Measurements from ENCODE around the gene ADGRE2. TPM values are rescaled to one million over a fixed set of nuclear protein-coding genes. Genes with fewer than 3 reads are reported as not detected.
"Not testable (repeated sequence)": the region's sequence is repeated elsewhere in the genome, so short reads cannot be mapped to it uniquely, and the experiment has no call there.

The ADGRE2 gene
- total RNA-seq, 2 experiments from 2014 or later, result 0.11 TPM; not detected in 1

GRCh38 chr19:14774373-14774772 lies 4.0 kb downstream of the ADGRE2 start:
- POLR2A ChIA-PET, result no interaction called here
- CTCF ChIA-PET (ENCODE audit: unreplicated experiment), result no interaction called here
- BruUV-seq (replicated peaks), result no TSS peak

GRCh38 chr19:14773722-14774121 lies 4.6 kb downstream of the ADGRE2 start:
- POLR2A ChIA-PET, result interaction anchor here (0.6 kb wide), 1 partner anchor 101 kb away, joined by 4 read pairs; no protein-coding TSS in a partner anchor

More at GRCh38 chr19:14774373-14774772, 4.0 kb downstream of the ADGRE2 start:
- H3K4me3 ChIP-seq (ENCODE audit: low read depth, low read length, poor library complexity, severe bottlenecking), result no peak overlapping the region
- no peaks in the 10 kb centered on the region for H3K36me3 ChIP-seq (ENCODE audit: insufficient read depth, low read length)
- H3K9me3 ChIP-seq (ENCODE audit: low read length), result no peaks in the 10 kb centered on the region
- H3K4me1 ChIP-seq (ENCODE audit: insufficient read depth, low read length, poor library complexity, severe bottlenecking), result peaks cover 5% of the 10 kb centered on the region
- no peak overlapping the region for H3K4me2 ChIP-seq (ENCODE audit: low read length)
- H4K20me1 ChIP-seq (ENCODE audit: insufficient read depth, low read length), result no peaks in the 10 kb centered on the region
- no peak overlapping the region for H3K27ac ChIP-seq (ENCODE audit: low read depth, low read length, poor library complexity, severe bottlenecking)
- TF ChIP-seq EZH2phosphoT487 (IDR thresholded peaks at IDR 0.05; ENCODE audit: borderline replicate concordance, low read depth, low read length) (no peak), CTCF (conservative IDR thresholded peaks at IDR 0.05; ENCODE audit: low read length) (no peak)
- no peak for DNase-seq (ENCODE audit: low spot score)
- intact Hi-C loops (cut with micrococcal nuclease; ENCODE audit: unreplicated experiment), result no loop called here
- no peak overlapping the region for H2AFZ ChIP-seq (ENCODE audit: low read length)
- H3K79me2 ChIP-seq (ENCODE audit: insufficient read depth, low read depth, low read length), result no peaks in the 10 kb centered on the region
- no peaks in the 10 kb centered on the region for H3K9me2 ChIP-seq (ENCODE audit: insufficient read depth, low read length)

GRCh38 chr19:14772995-14773394 lies 5.4 kb downstream of the ADGRE2 start:
- Histone ChIP-seq H4K20me1 (ENCODE audit: insufficient read depth, low read length) (no peaks in the 10 kb centered on the region), H2AFZ (ENCODE audit: low read length) (no peak overlapping the region), H3K4me1 (ENCODE audit: insufficient read depth, low read length, poor library complexity, severe bottlenecking) (peaks cover 5% of the 10 kb centered on the region), H3K79me2 (ENCODE audit: insufficient read depth, low read depth, low read length) (no peaks in the 10 kb centered on the region), H3K9me2 (ENCODE audit: insufficient read depth, low read length) (no peaks in the 10 kb centered on the region), H3K27ac (ENCODE audit: low read depth, low read length, poor library complexity, severe bottlenecking) (no peak overlapping the region), H3K36me3 (ENCODE audit: insufficient read depth, low read length) (no peaks in the 10 kb centered on the region), H3K9me3 (ENCODE audit: low read length) (no peaks in the 10 kb centered on the region), H3K4me2 (ENCODE audit: low read length) (no peak overlapping the region), H3K4me3 (ENCODE audit: low read depth, low read length, poor library complexity, severe bottlenecking) (no peak overlapping the region)
- TF ChIP-seq CTCF (conservative IDR thresholded peaks at IDR 0.05; ENCODE audit: low read length), result no peak
- TF ChIP-seq EZH2phosphoT487 (IDR thresholded peaks at IDR 0.05; ENCODE audit: borderline replicate concordance, low read depth, low read length), result no peak
- BruUV-seq (replicated peaks), result no TSS peak
- POLR2A ChIA-PET, result interaction anchor here (0.6 kb wide), 1 partner anchor 100 kb away, joined by 4 read pairs; no protein-coding TSS in a partner anchor
- CTCF ChIA-PET (ENCODE audit: unreplicated experiment), result no interaction called here
- intact Hi-C loops (cut with micrococcal nuclease; ENCODE audit: unreplicated experiment), result no loop called here
- DNase-seq (ENCODE audit: low spot score), result no peak

More at GRCh38 chr19:14773722-14774121, 4.6 kb downstream of the ADGRE2 start:
- H3K4me1 ChIP-seq (ENCODE audit: insufficient read depth, low read length, poor library complexity, severe bottlenecking); H3K4me3 ChIP-seq (ENCODE audit: low read depth, low read length, poor library complexity, severe bottlenecking); H3K36me3 ChIP-seq (ENCODE audit: insufficient read depth, low read length); H3K9me2 ChIP-seq (ENCODE audit: insufficient read depth, low read length); H3K4me2 ChIP-seq (ENCODE audit: low read length); H2AFZ ChIP-seq (ENCODE audit: low read length); H4K20me1 ChIP-seq (ENCODE audit: insufficient read depth, low read length); DNase-seq (ENCODE audit: low spot score); BruUV-seq (replicated peaks); H3K79me2 ChIP-seq (ENCODE audit: insufficient read depth, low read depth, low read length); intact Hi-C loops (cut with micrococcal nuclease; ENCODE audit: unreplicated experiment); CTCF ChIA-PET (ENCODE audit: unreplicated experiment); H3K27ac ChIP-seq (ENCODE audit: low read depth, low read length, poor library complexity, severe bottlenecking); H3K9me3 ChIP-seq (ENCODE audit: low read length): not testable (repeated sequence)

Measured in OCI-LY7 (cell line).